Thyroid gland (tissue), 4 donors: Measurements from ENCODE around the gene COL8A2. TPM values are rescaled to one million over a fixed set of nuclear protein-coding genes. Genes with fewer than 3 reads are reported as not detected.
A peak's percentile ranks its signal among the peaks of the same experiment; 100 is the strongest.

ENCODE experiments used
- DNase-seq, 2 donors: peaks; one replicate each; pipeline ENCODE4 v3.0.0-alpha.2; 2019
- H3K27ac ChIP-seq, 3 donors: fragments of 200-600 bp; sonication (generic); 1 replicate in 2 of 3; 2 replicates in 1 of 3; pipeline ENCODE4 v1.5.1; 2016 to 2019; ENCODE audit warnings: mild to moderate bottlenecking in 1 of 3, moderate library complexity in 1 of 3
- H3K27me3 ChIP-seq: fragments of 200-600 bp; sonication (generic); one replicate; pipeline ENCODE4 v1.5.1; 2019
- H3K36me3 ChIP-seq, 2 donors: fragments of 200-600 bp; sonication (generic); one replicate each; pipeline ENCODE4 v1.5.1; 2016 to 2019
- H3K4me1 ChIP-seq, 2 donors: fragments of 200-600 bp; sonication (generic); one replicate each; pipeline ENCODE4 v1.5.1; 2017 to 2019
- H3K4me3 ChIP-seq, 3 donors: fragments of 200-600 bp; sonication (generic); replicated peaks in 1 of 3; 1 replicate in 2 of 3; 2 replicates in 1 of 3; pipeline ENCODE4 v1.5.1; 2016; ENCODE audit warnings: mild to moderate bottlenecking in 1 of 3
- H3K9me3 ChIP-seq: fragments of 200-600 bp; sonication (generic); one replicate; pipeline ENCODE4 v1.5.1; 2017
- POLR2A ChIP-seq, 2 donors: fragments of 450-650 bp; IDR thresholded peaks; one replicate each; pipeline ENCODE4 v1.6.1; 2017; ENCODE audit warnings: antibody characterized with exemption in 2 of 2, mild to moderate bottlenecking in 2 of 2, moderate library complexity in 1 of 2
- WGBS, 2 donors: methylation state at CpG; one replicate each; pipeline ENCODE4 v1.1.5; 2017; 5-methylcytosine and 5-hydroxymethylcytosine counted together
- intact Hi-C: fragments of 100-400 bp; cut with DNase I; formaldehyde crosslinking; loops from one replicate; pipeline ENCODE4 v1.15.1; 2023
- total RNA-seq, 4 donors: library from RNA; depleted of rRNA; stranded (reverse); fragments of >200 nt; gene quantifications; one replicate each; pipeline ENCODE4 v1.2.3, GENCODE V29; 2016
- TF ChIP-seq, protein P1 (sequence below), 6 experiments: fragments of 200-600 bp in 3 of 6; fragments of 450-650 bp in 3 of 6; sonication (generic) in 3 of 6; IDR thresholded peaks; one replicate each; pipeline ENCODE4 v1.5.1; 2016 to 2019; ENCODE audit warnings: antibody characterized with exemption in 6 of 6, mild to moderate bottlenecking in 2 of 6, inconsistent platforms in 1 of 6, moderate library complexity in 1 of 6

Gene COL8A2
- total RNA-seq, 4 donors from 2014 or later, result 5.7 to 13.7 (median 10.1) TPM

DNA sequence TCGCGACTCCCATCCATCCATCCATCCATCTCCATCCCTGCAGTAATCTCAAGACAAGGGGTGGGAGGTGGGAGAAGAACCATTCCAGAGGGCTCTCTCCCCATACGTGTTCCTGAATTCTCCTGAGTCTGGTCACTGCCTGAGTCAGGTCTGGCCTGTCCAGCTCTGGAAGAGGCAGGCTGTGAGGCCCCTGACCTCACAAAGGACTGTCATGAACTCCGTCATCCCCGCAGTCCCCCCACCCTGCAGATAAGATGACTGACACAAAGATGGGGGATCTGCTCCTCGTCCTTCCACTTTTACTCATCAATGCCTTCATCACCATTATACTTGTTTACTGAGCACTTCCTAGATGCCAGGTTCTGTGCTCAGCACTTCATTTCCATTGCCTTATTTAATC lies 29.3 kb upstream of the COL8A2 start:
- Histone ChIP-seq H3K9me3 (no peaks in the 10 kb centered on the region), H3K4me1 (peaks cover 48 to 58% of the 10 kb centered on the region in 2 donors), H3K27ac (peak overlapping the region; percentile 97 to 100 (median 100)), H3K27me3 (no peaks in the 10 kb centered on the region), H3K36me3 (no peaks in the 10 kb centered on the region), H3K4me3 (no peak overlapping the region)
- intact Hi-C loops, result loop anchor here (5.0 kb wide), 2 partner anchors 33 to 133 kb away; no protein-coding TSS in a partner anchor
- 94 to 96% methylated on average over 6 of the region's 6 CpGs for WGBS, 2 donors
- TF ChIP-seq, protein P1, sequence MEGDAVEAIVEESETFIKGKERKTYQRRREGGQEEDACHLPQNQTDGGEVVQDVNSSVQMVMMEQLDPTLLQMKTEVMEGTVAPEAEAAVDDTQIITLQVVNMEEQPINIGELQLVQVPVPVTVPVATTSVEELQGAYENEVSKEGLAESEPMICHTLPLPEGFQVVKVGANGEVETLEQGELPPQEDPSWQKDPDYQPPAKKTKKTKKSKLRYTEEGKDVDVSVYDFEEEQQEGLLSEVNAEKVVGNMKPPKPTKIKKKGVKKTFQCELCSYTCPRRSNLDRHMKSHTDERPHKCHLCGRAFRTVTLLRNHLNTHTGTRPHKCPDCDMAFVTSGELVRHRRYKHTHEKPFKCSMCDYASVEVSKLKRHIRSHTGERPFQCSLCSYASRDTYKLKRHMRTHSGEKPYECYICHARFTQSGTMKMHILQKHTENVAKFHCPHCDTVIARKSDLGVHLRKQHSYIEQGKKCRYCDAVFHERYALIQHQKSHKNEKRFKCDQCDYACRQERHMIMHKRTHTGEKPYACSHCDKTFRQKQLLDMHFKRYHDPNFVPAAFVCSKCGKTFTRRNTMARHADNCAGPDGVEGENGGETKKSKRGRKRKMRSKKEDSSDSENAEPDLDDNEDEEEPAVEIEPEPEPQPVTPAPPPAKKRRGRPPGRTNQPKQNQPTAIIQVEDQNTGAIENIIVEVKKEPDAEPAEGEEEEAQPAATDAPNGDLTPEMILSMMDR (IDR thresholded peaks at IDR 0.05), result no peak
- TF ChIP-seq POLR2A (IDR thresholded peaks at IDR 0.05), result no peak
- DNase-seq, result no peak

DNA sequence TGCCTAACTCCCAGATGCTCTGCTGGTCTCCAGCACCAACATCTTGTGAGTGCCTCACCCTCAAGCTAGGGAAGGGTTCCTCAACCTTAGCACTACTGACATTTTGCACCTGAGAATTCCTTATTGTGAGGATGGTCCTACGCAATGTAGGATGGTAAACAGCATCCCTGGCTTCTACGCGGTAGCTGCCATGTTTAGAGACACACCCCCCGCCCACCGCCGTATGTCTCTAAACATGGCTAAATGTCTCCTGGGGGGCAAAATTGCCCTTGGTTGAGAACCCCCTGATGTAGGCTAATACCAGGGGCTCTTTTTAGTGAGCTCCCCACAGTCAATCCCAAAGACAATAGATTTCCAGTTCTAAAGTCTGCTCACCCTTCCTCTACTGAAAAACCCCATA lies 28.5 kb upstream of the COL8A2 start:
- TF ChIP-seq, protein P1 (IDR thresholded peaks at IDR 0.05), result no peak
- no peak for TF ChIP-seq POLR2A (IDR thresholded peaks at IDR 0.05)
- Histone ChIP-seq H3K4me1 (peaks cover 48 to 51% of the 10 kb centered on the region in 2 donors), H3K27ac (no peak overlapping the region), H3K27me3 (no peaks in the 10 kb centered on the region), H3K9me3 (no peaks in the 10 kb centered on the region), H3K36me3 (no peaks in the 10 kb centered on the region), H3K4me3 (no peak overlapping the region)
- WGBS, 2 donors, result 93 to 98% methylated on average over 6 of the region's 6 CpGs
- intact Hi-C loops, result loop anchor here (5.0 kb wide), 2 partner anchors 34 to 134 kb away; no protein-coding TSS in a partner anchor
- no peak for DNase-seq

DNA sequence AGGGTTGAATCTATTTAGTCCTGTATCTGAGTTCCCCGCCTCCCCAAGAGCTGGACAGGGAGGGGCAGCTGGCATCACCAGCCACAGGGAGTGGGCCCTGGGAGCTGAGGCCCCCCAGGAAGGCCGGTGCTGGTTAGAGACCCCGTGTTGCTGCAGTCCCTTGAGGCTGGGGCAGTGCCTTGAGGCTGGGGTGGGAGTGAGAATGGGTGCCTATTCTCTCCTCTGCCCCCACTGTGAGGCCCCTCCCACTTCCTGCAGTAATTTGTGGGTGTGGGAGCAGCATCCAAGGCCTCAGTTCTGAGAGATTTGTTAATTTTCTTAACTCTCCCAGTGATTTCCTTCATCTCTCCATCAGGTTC lies 26.8 kb upstream of the COL8A2 start:
- 46 to 66% methylated on average over 3 of the region's 3 CpGs for WGBS, 2 donors
- H3K27ac ChIP-seq, result peak overlapping the region; percentile 94 to 100 (median 100)
- H3K36me3 ChIP-seq, result no peaks in the 10 kb centered on the region
- H3K9me3 ChIP-seq, result no peaks in the 10 kb centered on the region
- intact Hi-C loops, result loop anchor here (5.0 kb wide), 2 partner anchors 35 to 135 kb away; no protein-coding TSS in a partner anchor
- peaks cover 44 to 51% of the 10 kb centered on the region in 2 donors for H3K4me1 ChIP-seq
- no peaks in the 10 kb centered on the region for H3K27me3 ChIP-seq
- DNase-seq, result no peak
- TF ChIP-seq POLR2A (IDR thresholded peaks at IDR 0.05), result no peak
- TF ChIP-seq, protein P1 (IDR thresholded peaks at IDR 0.05), result no peak
- H3K4me3 ChIP-seq, result no peak overlapping the region

DNA sequence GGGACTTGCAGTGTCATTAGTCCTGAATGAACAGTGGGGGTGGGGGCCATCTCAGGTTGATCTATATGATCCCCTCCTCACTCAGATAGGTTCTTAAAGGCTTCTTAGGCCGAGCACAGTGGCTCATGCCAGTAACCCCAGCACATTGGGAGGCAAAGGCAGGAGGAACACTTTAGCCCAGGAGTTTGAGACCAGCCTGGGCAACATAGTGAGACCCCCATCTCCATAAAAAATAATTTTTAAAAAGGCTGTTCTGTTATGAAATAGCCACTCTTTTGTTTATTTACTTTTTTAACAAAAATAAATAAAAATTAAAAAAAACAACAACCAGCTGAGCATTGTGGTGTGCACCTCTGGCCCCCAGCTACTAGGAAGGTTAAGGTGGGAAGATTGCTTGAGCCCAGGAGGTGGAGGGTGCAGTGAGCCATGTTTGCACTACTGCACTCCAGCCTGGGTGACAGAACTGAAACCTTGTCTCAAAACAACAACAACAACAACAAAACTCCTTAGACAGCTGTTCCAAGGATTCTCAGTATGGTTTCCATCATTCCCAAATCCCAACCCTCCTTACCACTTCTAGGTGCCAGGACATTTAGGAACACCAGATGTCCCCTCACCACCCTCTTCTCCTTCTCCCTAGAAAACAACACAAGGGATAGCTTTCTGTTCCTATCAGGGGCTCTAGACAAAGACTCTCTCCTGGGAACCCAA lies 26.3 kb upstream of the COL8A2 start:
- Histone ChIP-seq H3K27ac (peak overlapping the region; percentile 94 to 100 (median 100)), H3K36me3 (no peaks in the 10 kb centered on the region), H3K9me3 (no peaks in the 10 kb centered on the region), H3K4me1 (peaks cover 44 to 51% of the 10 kb centered on the region in 2 donors), H3K4me3 (no peak overlapping the region), H3K27me3 (no peaks in the 10 kb centered on the region)
- intact Hi-C loops, result loop anchor here (5.0 kb wide), 2 partner anchors 36 to 136 kb away; no protein-coding TSS in a partner anchor
- TF ChIP-seq POLR2A (IDR thresholded peaks at IDR 0.05), result peak; percentile 50 to 52
- TF ChIP-seq, protein P1 (IDR thresholded peaks at IDR 0.05), result no peak
- no peak for DNase-seq
- 15 to 17% methylated on average over 1 of the region's 1 CpG for WGBS, 2 donors
